Astrocyte (in vitro differentiated cells and primary cell): ENCODE data around the gene ASB18. TPM values are rescaled to one million over a fixed set of nuclear protein-coding genes. Genes with fewer than 3 reads are reported as not detected.

Experiments used
- DNase-seq: peaks from one replicate; pipeline ENCODE4 v3.0.0-alpha.2; 2010; ENCODE audit warnings: low read depth
- FAIRE-seq: peaks from 2 replicates; lab custom pipeline; 2011; peaks lifted over from hg19 to GRCh38; lab: Jason Lieb, UNC
- H2AFZ ChIP-seq: 2 replicates; pipeline ENCODE4 v1.6.0; 2012; ENCODE audit warnings: low read depth, low read length, inconsistent platforms
- H3K27ac ChIP-seq: 2 replicates; pipeline ENCODE4 v1.5.1; 2011; ENCODE audit warnings: low read depth, low read length, inconsistent platforms
- H3K27me3 ChIP-seq: 2 replicates; pipeline ENCODE4 v1.6.0; 2011; ENCODE audit warnings: low read length, inconsistent platforms; ENCODE audit not compliant: insufficient read depth
- H3K36me3 ChIP-seq: 2 replicates; pipeline ENCODE4 v1.5.1; 2011; ENCODE audit warnings: low read length, inconsistent platforms; ENCODE audit not compliant: insufficient read depth
- H3K4me1 ChIP-seq: 2 replicates; pipeline ENCODE4 v1.5.1; 2011; ENCODE audit warnings: low read length, inconsistent platforms; ENCODE audit not compliant: insufficient read depth
- H3K4me2 ChIP-seq: 2 replicates; pipeline ENCODE4 v1.6.0; 2012; ENCODE audit warnings: low read length, inconsistent platforms
- H3K4me3 ChIP-seq: 2 replicates; pipeline ENCODE4 v1.5.1; 2011; ENCODE audit warnings: low read depth, mild to moderate bottlenecking, low read length, inconsistent platforms; ENCODE audit not compliant: insufficient read depth
- H3K79me2 ChIP-seq: 2 replicates; pipeline ENCODE4 v1.6.0; 2012; ENCODE audit warnings: mild to moderate bottlenecking, low read length, inconsistent platforms; ENCODE audit not compliant: insufficient read depth
- H3K9ac ChIP-seq: 2 replicates; pipeline ENCODE4 v1.6.0; 2012; ENCODE audit warnings: mild to moderate bottlenecking, low read length, inconsistent platforms
- H3K9me3 ChIP-seq: 2 replicates; pipeline ENCODE4 v1.5.1; 2012; ENCODE audit warnings: low read depth, mild to moderate bottlenecking, low read length, inconsistent platforms; ENCODE audit not compliant: insufficient read depth
- H4K20me1 ChIP-seq: 2 replicates; pipeline ENCODE4 v1.6.0; 2012; ENCODE audit warnings: low read length, inconsistent platforms; ENCODE audit not compliant: insufficient read depth
- H3K27ac Mint-ChIP-seq: one replicate; pipeline ENCODE4 v1.8.0; 2021; ENCODE audit warnings: mild to moderate bottlenecking, mixed read lengths; ENCODE audit not compliant: unreplicated experiment
- H3K27me3 Mint-ChIP-seq: one replicate; pipeline ENCODE4 v1.8.0; 2021; ENCODE audit warnings: low read depth, mixed read lengths; ENCODE audit not compliant: unreplicated experiment
- H3K36me3 Mint-ChIP-seq: one replicate; pipeline ENCODE4 v1.8.0; 2021; ENCODE audit warnings: low read depth, mixed read lengths; ENCODE audit not compliant: unreplicated experiment
- H3K4me1 Mint-ChIP-seq: one replicate; pipeline ENCODE4 v1.8.0; 2021; ENCODE audit warnings: low read depth, mixed read lengths; ENCODE audit not compliant: unreplicated experiment
- H3K4me3 Mint-ChIP-seq: one replicate; pipeline ENCODE4 v1.8.0; 2021; ENCODE audit warnings: mild to moderate bottlenecking, moderate library complexity, mixed read lengths; ENCODE audit not compliant: unreplicated experiment
- H3K9me3 Mint-ChIP-seq: one replicate; pipeline ENCODE4 v1.8.0; 2021; ENCODE audit warnings: mild to moderate bottlenecking, mixed read lengths; ENCODE audit not compliant: unreplicated experiment
- CTCF ChIP-seq: IDR thresholded peaks from 2 replicates; pipeline ENCODE4 v1.5.1; 2011; ENCODE audit warnings: low read depth, mild to moderate bottlenecking, inconsistent platforms, low read length, moderate library complexity; ENCODE audit not compliant: insufficient read depth
- EZH2 ChIP-seq: IDR thresholded peaks from 2 replicates; pipeline ENCODE4 v1.6.1; 2012; ENCODE audit warnings: mild to moderate bottlenecking, low read length, inconsistent platforms; ENCODE audit not compliant: insufficient read depth
- total RNA-seq: library from RNA; stranded (reverse); gene quantifications from 2 replicates; pipeline ENCODE4 v1.2.1, GENCODE V29; 2021

The ASB18 gene
- total RNA-seq, 1 donor from 2014 or later: not detected

GRCh38 chr2:236256366-236256985, 7.7 kb downstream of the ASB18 start:
- H3K36me3 ChIP-seq: no peaks in the 10 kb centered on the region
- no peak overlapping the region for H3K27ac Mint-ChIP-seq
- H3K27ac ChIP-seq: no peak overlapping the region
- peaks cover 27% of the 10 kb centered on the region for H3K27me3 Mint-ChIP-seq
- H3K9ac ChIP-seq: no peak overlapping the region
- H3K27me3 ChIP-seq: no peaks in the 10 kb centered on the region
- TF ChIP-seq CTCF (no peak), EZH2 (no peak)
- H3K79me2 ChIP-seq: no peaks in the 10 kb centered on the region
- H4K20me1 ChIP-seq: no peaks in the 10 kb centered on the region
- no peaks in the 10 kb centered on the region for H3K4me1 Mint-ChIP-seq
- peaks cover 7% of the 10 kb centered on the region for H3K9me3 Mint-ChIP-seq
- no peak overlapping the region for H3K4me3 ChIP-seq
- no peaks in the 10 kb centered on the region for H3K9me3 ChIP-seq
- H3K4me2 ChIP-seq: no peak overlapping the region
- no peak overlapping the region for H2AFZ ChIP-seq
- H3K4me3 Mint-ChIP-seq: no peak overlapping the region
- FAIRE-seq: no peak
- no peak for DNase-seq
- no peaks in the 10 kb centered on the region for H3K4me1 ChIP-seq
- H3K36me3 Mint-ChIP-seq: no peaks in the 10 kb centered on the region

- no peaks in the 10 kb centered on the region for H3K4me1 Mint-ChIP-seq
- H3K9me3 Mint-ChIP-seq: no peaks in the 10 kb centered on the region
- H3K4me3 ChIP-seq: no peak overlapping the region
- H3K4me1 ChIP-seq: no peaks in the 10 kb centered on the region
- H3K27ac Mint-ChIP-seq: no peak overlapping the region
- H3K9ac ChIP-seq: no peak overlapping the region
- H2AFZ ChIP-seq: no peak overlapping the region
- H3K4me2 ChIP-seq: no peak overlapping the region
- FAIRE-seq: no peak
- H3K9me3 ChIP-seq: no peaks in the 10 kb centered on the region
- no peak for TF ChIP-seq CTCF
- no peak for TF ChIP-seq EZH2
- no peak overlapping the region for H3K4me3 Mint-ChIP-seq
- no peaks in the 10 kb centered on the region for H3K27me3 ChIP-seq
- no peak overlapping the region for H3K27ac ChIP-seq
- no peaks in the 10 kb centered on the region for H3K36me3 Mint-ChIP-seq
- H4K20me1 ChIP-seq: no peaks in the 10 kb centered on the region
- no peaks in the 10 kb centered on the region for H3K79me2 ChIP-seq
- H3K36me3 ChIP-seq: no peaks in the 10 kb centered on the region
- H3K27me3 Mint-ChIP-seq: peaks cover 11% of the 10 kb centered on the region
- no peak for DNase-seq
These were observed 9.5 kb downstream of the ASB18 start for GRCh38 chr2:236254674-236255073.

- H2AFZ ChIP-seq: no peak overlapping the region
- FAIRE-seq: no peak
These were observed 10.2 kb downstream of the ASB18 start for GRCh38 chr2:236254001-236254400.

More at GRCh38 chr2:236254001-236254400, 10.2 kb downstream of the ASB18 start:
- H3K27ac ChIP-seq: no peak overlapping the region
- H3K27me3 ChIP-seq: peaks cover 2% of the 10 kb centered on the region
- no peaks in the 10 kb centered on the region for H4K20me1 ChIP-seq
- no peaks in the 10 kb centered on the region for H3K9me3 ChIP-seq
- Mint-ChIP-seq H3K4me3 (no peak overlapping the region), H3K36me3 (no peaks in the 10 kb centered on the region), H3K27me3 (peaks cover 7% of the 10 kb centered on the region), H3K27ac (no peak overlapping the region), H3K4me1 (no peaks in the 10 kb centered on the region), H3K9me3 (no peaks in the 10 kb centered on the region)
- no peak overlapping the region for H3K4me3 ChIP-seq
- no peak for TF ChIP-seq EZH2
- no peak for TF ChIP-seq CTCF
- H3K9ac ChIP-seq: no peak overlapping the region
- no peaks in the 10 kb centered on the region for H3K36me3 ChIP-seq
- H3K4me2 ChIP-seq: no peak overlapping the region
- no peak for DNase-seq
- H3K4me1 ChIP-seq: no peaks in the 10 kb centered on the region
- H3K79me2 ChIP-seq: no peaks in the 10 kb centered on the region
